PC-3 (cell line): Measurements from ENCODE around the gene SH3PXD2B. TPM values are rescaled to one million over a fixed set of nuclear protein-coding genes. Genes with fewer than 3 reads are reported as not detected.

Source experiments
- ATAC-seq: fragments of 200-7000 bp; cut with Tn5 transposase; 2 replicates; pipeline ENCODE4 v1.9.1; 2020; ENCODE audit warnings: mild to moderate bottlenecking, moderate library complexity
- BruUV-seq: library from RNA; stranded (reverse); fragments of 400-500 nt; replicated peaks from 2 replicates; lab custom pipeline; 2021; lab: Mats Ljungman, UMichigan
- CTCF ChIA-PET: fragments of 300-600 bp; sonication (Branson Sonifier 250); formaldehyde crosslinking; loops from one replicate; lab custom pipeline; 2022; ENCODE audit warnings: antibody characterized with exemption; lab: Charles Lee
- POLR2A ChIA-PET: fragments of 300-600 bp; sonication (Branson Sonifier 250); formaldehyde crosslinking; loops from one replicate; lab custom pipeline; 2022; ENCODE audit warnings: antibody characterized with exemption; ENCODE audit not compliant: unreplicated experiment; lab: Charles Lee
- DNase-seq: peaks from one replicate; pipeline ENCODE4 v3.0.0-alpha.2; 2015
- H2AFZ ChIP-seq: fragments of 300-600 bp; sonication (generic); 2 replicates; pipeline ENCODE4 v1.6.0; 2016; ENCODE audit warnings: antibody characterized with exemption, low read length
- H3F3A ChIP-seq: fragments of 300-600 bp; sonication (generic); one replicate; pipeline ENCODE4 v1.6.0; 2017; ENCODE audit warnings: antibody characterized with exemption, low read length, control low read depth, mild to moderate bottlenecking; ENCODE audit not compliant: unreplicated experiment
- H3K27ac ChIP-seq: fragments of 300-600 bp; sonication (generic); 2 replicates; pipeline ENCODE4 v1.5.1; 2016; ENCODE audit warnings: mild to moderate bottlenecking, low read length
- H3K27me3 ChIP-seq: fragments of 300-600 bp; sonication (generic); 2 replicates; pipeline ENCODE4 v1.6.1; 2016; ENCODE audit warnings: low read length, mixed read lengths
- H3K36me3 ChIP-seq: fragments of 300-600 bp; sonication (generic); 2 replicates; pipeline ENCODE4 v1.6.1; 2016; ENCODE audit warnings: low read depth, mixed run types, low read length, mixed read lengths
- H3K4me1 ChIP-seq: fragments of 300-600 bp; sonication (generic); 2 replicates; pipeline ENCODE4 v1.5.1; 2016; ENCODE audit warnings: low read length; ENCODE audit not compliant: insufficient read depth
- H3K4me2 ChIP-seq: fragments of 300-600 bp; sonication (generic); 2 replicates; pipeline ENCODE4 v1.6.0; 2016; ENCODE audit warnings: low read length
- H3K4me3 ChIP-seq: fragments of 300-600 bp; sonication (generic); 2 replicates; pipeline ENCODE4 v1.5.1; 2016; ENCODE audit warnings: mild to moderate bottlenecking, low read length, mixed read lengths
- H3K79me2 ChIP-seq: fragments of 300-600 bp; sonication (generic); 2 replicates; pipeline ENCODE4 v1.6.1; 2017; ENCODE audit warnings: low read length, mixed read lengths
- H3K9ac ChIP-seq: fragments of 300-600 bp; sonication (generic); 2 replicates; pipeline ENCODE4 v1.6.0; 2016; ENCODE audit warnings: mild to moderate bottlenecking, low read length
- H3K9me2 ChIP-seq: fragments of 300-600 bp; sonication (generic); replicated peaks from 2 replicates; pipeline ENCODE4 v1.6.1; 2016; ENCODE audit warnings: mixed run types, low read length, mixed read lengths
- H3K9me3 ChIP-seq: fragments of 300-600 bp; sonication (generic); 2 replicates; pipeline ENCODE4 v1.6.1; 2016; ENCODE audit warnings: low read length, mixed read lengths
- H4K20me1 ChIP-seq: fragments of 300-600 bp; sonication (generic); 2 replicates; pipeline ENCODE4 v1.6.1; 2016; ENCODE audit warnings: low read length, mixed read lengths
- CTCF ChIP-seq: fragments of 300-600 bp; sonication (generic); conservative IDR thresholded peaks from 2 replicates; pipeline ENCODE4 v1.5.1; 2017; ENCODE audit warnings: antibody characterized with exemption, low read depth, mild to moderate bottlenecking, low read length
- EZH2 ChIP-seq: fragments of 300-600 bp; sonication (generic); IDR thresholded peaks from one replicate; pipeline ENCODE4 v1.6.1; 2017; ENCODE audit warnings: antibody characterized with exemption, mild to moderate bottlenecking, low read length; ENCODE audit not compliant: unreplicated experiment
- EZH2phosphoT487 ChIP-seq: fragments of 300-600 bp; sonication (generic); IDR thresholded peaks from 2 replicates; pipeline ENCODE4 v1.6.1; 2018; ENCODE audit warnings: mild to moderate bottlenecking, antibody characterized with exemption, low read length, borderline replicate concordance
- intact Hi-C: fragments of 100-400 bp; cut with micrococcal nuclease; formaldehyde crosslinking; loops from 2 replicates; pipeline ENCODE4 v1.9.0; 2023
- total RNA-seq: library from RNA; depleted of rRNA; stranded (reverse); fragments of >200 nt; gene quantifications from 2 replicates; pipeline ENCODE4 v1.2.3, GENCODE V29; 2014

SH3PXD2B gene
- total RNA-seq, 1 experiment from 2014 or later: 9.8 TPM

- H3K27ac ChIP-seq: no peak overlapping the region
- H2AFZ ChIP-seq: no peak overlapping the region
- no peak for TF ChIP-seq EZH2phosphoT487
- no peak for TF ChIP-seq EZH2
- H4K20me1 ChIP-seq: no peaks in the 10 kb centered on the region
- CTCF ChIA-PET: no interaction called here
- no peak overlapping the region for H3K4me3 ChIP-seq
- no peaks in the 10 kb centered on the region for H3F3A ChIP-seq
- H3K36me3 ChIP-seq: no peaks in the 10 kb centered on the region
- intact Hi-C loops: no loop called here
- POLR2A ChIA-PET: no interaction called here
- no peak overlapping the region for H3K4me2 ChIP-seq
- peaks cover 49% of the 10 kb centered on the region for H3K27me3 ChIP-seq
- no peaks in the 10 kb centered on the region for H3K9me3 ChIP-seq
- no peaks in the 10 kb centered on the region for H3K9me2 ChIP-seq
- BruUV-seq: no TSS peak
- H3K9ac ChIP-seq: no peak overlapping the region
- ATAC-seq (no peak), DNase-seq (no peak)
- no peaks in the 10 kb centered on the region for H3K79me2 ChIP-seq
- H3K4me1 ChIP-seq: no peaks in the 10 kb centered on the region
Observed at GRCh38 chr5:172496671-172497371, 42.5 kb upstream of the SH3PXD2B start.

DNA sequence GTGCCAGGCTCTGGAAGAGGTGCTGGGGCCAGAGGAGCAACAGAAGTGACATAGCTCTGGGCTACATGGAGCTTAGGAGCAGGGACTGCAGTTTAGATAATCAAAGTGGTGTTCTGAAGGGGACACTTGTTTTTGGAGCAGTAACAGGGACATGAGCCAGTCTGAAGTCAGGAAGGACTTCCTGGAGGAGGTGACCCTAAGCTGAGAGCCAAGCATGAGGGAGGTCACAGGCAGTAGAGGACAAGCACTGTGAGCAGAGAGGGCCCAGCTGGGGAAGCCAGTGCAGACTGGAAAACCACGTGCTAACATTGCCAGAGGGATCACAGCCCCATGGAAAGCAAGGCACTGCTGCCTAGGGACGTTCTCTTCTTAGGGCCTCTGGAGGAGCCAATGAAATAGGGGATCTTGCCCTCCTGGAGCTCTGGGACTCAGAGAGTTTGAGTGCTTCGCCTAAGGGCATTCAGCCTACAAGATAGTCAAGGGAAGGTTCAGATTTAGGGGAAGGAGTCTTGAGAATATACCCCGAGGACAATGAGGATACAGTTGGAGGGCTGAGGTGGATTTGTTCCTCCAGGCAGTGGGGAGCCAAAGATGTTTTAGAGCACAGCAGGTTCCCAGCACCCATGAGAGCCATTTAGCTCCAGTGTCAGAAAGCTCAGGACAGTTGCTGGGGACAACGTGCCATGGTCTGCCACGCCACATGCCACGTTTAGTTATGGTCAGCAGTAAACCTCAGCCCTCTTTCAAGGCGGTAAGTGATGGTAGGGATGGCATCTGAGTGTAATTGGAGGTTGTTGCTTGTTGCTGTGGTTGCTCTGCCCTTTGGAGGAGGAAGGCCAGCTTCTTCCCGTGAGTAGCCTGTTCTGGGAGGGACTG, 40.5 kb upstream of the SH3PXD2B start:
- DNase-seq: no peak
- Histone ChIP-seq H3K9me3 (no peaks in the 10 kb centered on the region), H3K27ac (no peak overlapping the region), H3K9me2 (no peaks in the 10 kb centered on the region), H3K36me3 (no peaks in the 10 kb centered on the region), H3F3A (no peaks in the 10 kb centered on the region), H2AFZ (no peak overlapping the region), H3K9ac (no peak overlapping the region), H3K4me2 (no peak overlapping the region), H3K4me3 (no peak overlapping the region), H3K4me1 (no peaks in the 10 kb centered on the region), H3K79me2 (no peaks in the 10 kb centered on the region), H3K27me3 (peaks cover 49% of the 10 kb centered on the region), H4K20me1 (no peaks in the 10 kb centered on the region)
- ChIA-PET POLR2A (no interaction called here), CTCF (no interaction called here)
- intact Hi-C loops: no loop called here
- no TSS peak for BruUV-seq
- ATAC-seq: no peak
- TF ChIP-seq CTCF (no peak), EZH2phosphoT487 (no peak), EZH2 (no peak)

DNA sequence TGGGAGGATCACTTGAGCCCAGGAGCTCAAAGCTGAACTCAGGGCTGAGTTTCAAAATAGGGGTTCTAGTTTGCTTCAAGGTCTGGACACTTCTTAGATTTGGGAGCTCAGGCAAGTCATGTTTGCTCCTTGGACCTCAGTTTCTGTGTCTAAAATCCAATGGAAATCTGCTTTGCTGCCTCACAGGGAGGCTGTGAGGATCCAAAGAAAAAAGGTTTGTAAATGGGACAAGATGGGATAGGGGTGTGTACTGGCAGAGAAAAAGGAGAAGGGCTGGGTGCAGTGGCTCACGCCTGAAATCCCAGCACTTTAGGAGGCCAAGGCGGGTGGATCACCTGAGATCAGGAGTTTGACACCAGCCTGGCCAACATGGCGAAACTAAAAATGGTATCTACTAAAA, 39.6 kb upstream of the SH3PXD2B start:
- no peak overlapping the region for H3K4me2 ChIP-seq
- intact Hi-C loops: no loop called here
- no peaks in the 10 kb centered on the region for H3K79me2 ChIP-seq
- H3F3A ChIP-seq: no peaks in the 10 kb centered on the region
- H3K27me3 ChIP-seq: peaks cover 49% of the 10 kb centered on the region
- H2AFZ ChIP-seq: no peak overlapping the region
- ChIA-PET POLR2A (no interaction called here), CTCF (interaction anchor here (0.6 kb wide), 1 partner anchor 32 kb away, joined by 3 read pairs; no protein-coding TSS in a partner anchor)
- H3K9ac ChIP-seq: no peak overlapping the region
- ATAC-seq: no peak
- no peak overlapping the region for H3K4me3 ChIP-seq
- H3K27ac ChIP-seq: no peak overlapping the region
- H4K20me1 ChIP-seq: no peaks in the 10 kb centered on the region
- no peaks in the 10 kb centered on the region for H3K9me2 ChIP-seq
- TF ChIP-seq CTCF: no peak
- TF ChIP-seq EZH2phosphoT487: no peak
- TF ChIP-seq EZH2: no peak
- no peaks in the 10 kb centered on the region for H3K4me1 ChIP-seq
- H3K9me3 ChIP-seq: no peaks in the 10 kb centered on the region
- BruUV-seq: no TSS peak
- no peak for DNase-seq
- no peaks in the 10 kb centered on the region for H3K36me3 ChIP-seq
